Body of pancreas (tissue), 4 donors: ENCODE data around the gene SPRR3. TPM values are rescaled to one million over a fixed set of nuclear protein-coding genes. Genes with fewer than 3 reads are reported as not detected.

Experiments used
- ATAC-seq: fragments of 150-250 bp; one replicate; pipeline ENCODE4 v1.9.1; 2016
- DNase-seq, 4 donors: peaks; one replicate each; pipeline ENCODE4 v3.0.0-alpha.2; 2019
- H3K27ac ChIP-seq, 4 donors: fragments of 200-600 bp; sonication (generic); 1 replicate in 3 of 4; 2 replicates in 1 of 4; pipeline versions ENCODE4 v1.5.1 to v1.6.1; 2016 to 2019; ENCODE audit warnings: mild to moderate bottlenecking in 1 of 4, mixed read lengths in 1 of 4, moderate library complexity in 1 of 4
- H3K27me3 ChIP-seq, 2 donors: fragments of 200-600 bp; sonication (generic); one replicate each; pipeline ENCODE4 v1.6.0; 2016; ENCODE audit warnings: mild to moderate bottlenecking in 1 of 2
- H3K36me3 ChIP-seq, 2 donors: fragments of 200-600 bp; sonication (generic); replicated peaks in 1 of 2; 2 replicates each; pipeline ENCODE4 v1.5.1; 2016; ENCODE audit warnings: low read depth in 2 of 2; ENCODE audit not compliant: insufficient read depth in 1 of 2
- H3K4me1 ChIP-seq: fragments of 200-600 bp; sonication (generic); one replicate; pipeline ENCODE4 v1.6.0; 2016
- H3K4me3 ChIP-seq, 2 donors: fragments of 200-600 bp; sonication (generic); 1 replicate in 1 of 2; 2 replicates in 1 of 2; pipeline ENCODE4 v1.5.1; 2016 to 2019
- H3K9me3 ChIP-seq, 3 donors: fragments of 200-600 bp; sonication (generic); 1 replicate in 2 of 3; 2 replicates in 1 of 3; pipeline ENCODE4 v1.5.1; 2016
- POLR2A ChIP-seq, 3 donors: fragments of 450-650 bp; IDR thresholded peaks; one replicate each; pipeline ENCODE4 v1.6.1; 2016; ENCODE audit warnings: antibody characterized with exemption in 3 of 3, mild to moderate bottlenecking in 2 of 3
- WGBS, 2 donors: methylation state at CpG; one replicate each; pipeline ENCODE4 v1.1.5; 2017; 5-methylcytosine and 5-hydroxymethylcytosine counted together
- intact Hi-C: fragments of 100-400 bp; cut with DNase I; formaldehyde crosslinking; loops from one replicate; pipeline ENCODE4 v1.15.1; 2023
- total RNA-seq, 2 donors: library from RNA; depleted of rRNA; stranded (reverse); fragments of >200 nt; gene quantifications; one replicate each; pipeline ENCODE4 v1.1.0, GENCODE V29; 2016
- TF ChIP-seq, protein P1 (sequence below), 7 experiments: fragments of 450-650 bp in 4 of 7; fragments of 200-600 bp in 3 of 7; sonication (generic) in 3 of 7; IDR thresholded peaks; one replicate each; pipeline ENCODE4 v1.5.1; 2016 to 2019; ENCODE audit warnings: antibody characterized with exemption in 7 of 7

Gene SPRR3
- total RNA-seq, 2 donors from 2014 or later: not detected

DNA sequence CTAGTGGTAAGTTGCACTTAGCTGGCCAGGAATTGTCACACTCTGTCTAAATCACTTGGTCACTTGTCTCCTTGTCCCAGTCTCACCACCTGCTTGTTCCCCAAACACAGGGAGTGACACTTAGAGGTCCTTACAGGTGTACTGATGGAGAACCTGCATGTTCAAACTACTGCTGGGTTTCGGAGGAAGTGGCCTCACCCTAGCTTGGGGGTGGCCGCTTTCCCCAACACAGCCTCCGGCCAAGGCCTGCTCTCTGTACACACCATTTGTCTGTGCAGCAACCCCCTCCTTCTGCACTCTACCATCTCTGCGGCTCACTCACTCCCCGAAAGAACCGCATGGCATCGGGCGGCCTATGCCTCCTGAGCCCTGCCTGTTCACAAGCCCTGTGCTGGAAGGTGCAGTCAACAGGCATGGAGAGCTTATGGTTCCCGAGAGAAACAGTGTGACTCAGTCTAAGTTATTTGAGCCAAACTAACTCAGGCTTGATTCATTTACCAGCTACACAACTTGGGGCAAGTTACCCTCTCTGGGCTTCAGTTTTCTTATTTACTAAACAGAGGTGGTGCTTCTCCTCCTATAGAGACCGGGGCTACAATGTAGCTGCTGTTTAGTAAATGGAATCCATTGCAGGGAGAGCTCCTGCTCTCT lies 41.6 kb upstream of the SPRR3 start:
- Histone ChIP-seq H3K36me3 (no peaks in the 10 kb centered on the region), H3K9me3 (no peaks in the 10 kb centered on the region), H3K27ac (no peak overlapping the region), H3K4me1 (no peaks in the 10 kb centered on the region), H3K4me3 (no peak overlapping the region), H3K27me3 (no peaks in the 10 kb centered on the region)
- TF ChIP-seq, protein P1, sequence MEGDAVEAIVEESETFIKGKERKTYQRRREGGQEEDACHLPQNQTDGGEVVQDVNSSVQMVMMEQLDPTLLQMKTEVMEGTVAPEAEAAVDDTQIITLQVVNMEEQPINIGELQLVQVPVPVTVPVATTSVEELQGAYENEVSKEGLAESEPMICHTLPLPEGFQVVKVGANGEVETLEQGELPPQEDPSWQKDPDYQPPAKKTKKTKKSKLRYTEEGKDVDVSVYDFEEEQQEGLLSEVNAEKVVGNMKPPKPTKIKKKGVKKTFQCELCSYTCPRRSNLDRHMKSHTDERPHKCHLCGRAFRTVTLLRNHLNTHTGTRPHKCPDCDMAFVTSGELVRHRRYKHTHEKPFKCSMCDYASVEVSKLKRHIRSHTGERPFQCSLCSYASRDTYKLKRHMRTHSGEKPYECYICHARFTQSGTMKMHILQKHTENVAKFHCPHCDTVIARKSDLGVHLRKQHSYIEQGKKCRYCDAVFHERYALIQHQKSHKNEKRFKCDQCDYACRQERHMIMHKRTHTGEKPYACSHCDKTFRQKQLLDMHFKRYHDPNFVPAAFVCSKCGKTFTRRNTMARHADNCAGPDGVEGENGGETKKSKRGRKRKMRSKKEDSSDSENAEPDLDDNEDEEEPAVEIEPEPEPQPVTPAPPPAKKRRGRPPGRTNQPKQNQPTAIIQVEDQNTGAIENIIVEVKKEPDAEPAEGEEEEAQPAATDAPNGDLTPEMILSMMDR (IDR thresholded peaks at IDR 0.05): no peak
- no peak for TF ChIP-seq POLR2A (IDR thresholded peaks at IDR 0.05)
- ATAC-seq: no peak
- intact Hi-C loops: no loop called here
- DNase-seq: no peak
- WGBS, 2 donors: 83 to 84% methylated on average over 10 of the region's 10 CpGs

DNA sequence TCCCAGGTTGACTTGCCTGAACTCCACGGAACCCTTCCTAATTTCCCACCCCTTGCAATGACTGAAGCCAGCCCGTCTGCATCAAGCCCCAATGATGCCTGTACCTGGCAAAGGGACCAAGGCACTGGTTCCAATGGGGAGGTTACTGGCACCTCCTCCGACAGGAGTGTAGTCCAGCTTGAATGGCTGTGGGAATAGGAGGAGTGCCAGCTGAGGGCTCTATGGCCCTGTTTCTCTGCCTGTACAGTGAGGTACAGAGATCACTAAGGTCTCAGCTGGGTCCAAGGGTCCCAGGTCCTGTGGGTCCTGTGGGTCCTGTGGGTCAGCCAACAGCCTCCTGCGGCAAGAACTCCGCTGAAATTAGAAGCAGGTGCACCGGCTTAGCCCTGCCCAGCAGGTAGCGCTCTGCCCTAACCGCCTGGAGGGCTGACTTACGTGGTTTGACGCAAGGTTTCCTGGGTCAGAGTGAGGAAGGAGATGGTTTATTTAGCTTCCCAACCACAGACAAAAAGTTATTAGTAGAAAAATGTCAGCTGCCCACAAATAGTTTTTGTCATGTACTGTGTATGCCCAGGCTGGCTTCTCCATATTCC lies 41.0 kb upstream of the SPRR3 start:
- no peaks in the 10 kb centered on the region for H3K9me3 ChIP-seq
- H3K27ac ChIP-seq: no peak overlapping the region
- no peaks in the 10 kb centered on the region for H3K4me1 ChIP-seq
- WGBS, 2 donors: 56 to 62% methylated on average over 10 of the region's 10 CpGs
- no peaks in the 10 kb centered on the region for H3K27me3 ChIP-seq
- H3K4me3 ChIP-seq: no peak overlapping the region
- no peak for ATAC-seq
- TF ChIP-seq, protein P1 (IDR thresholded peaks at IDR 0.05): peak in 6 of 7 experiments; percentile 8 to 52 (median 29)
- TF ChIP-seq POLR2A (IDR thresholded peaks at IDR 0.05): no peak
- intact Hi-C loops: no loop called here
- no peaks in the 10 kb centered on the region for H3K36me3 ChIP-seq
- peak in 3 of 4 donors; percentile 8 to 24 (median 18) for DNase-seq

DNA sequence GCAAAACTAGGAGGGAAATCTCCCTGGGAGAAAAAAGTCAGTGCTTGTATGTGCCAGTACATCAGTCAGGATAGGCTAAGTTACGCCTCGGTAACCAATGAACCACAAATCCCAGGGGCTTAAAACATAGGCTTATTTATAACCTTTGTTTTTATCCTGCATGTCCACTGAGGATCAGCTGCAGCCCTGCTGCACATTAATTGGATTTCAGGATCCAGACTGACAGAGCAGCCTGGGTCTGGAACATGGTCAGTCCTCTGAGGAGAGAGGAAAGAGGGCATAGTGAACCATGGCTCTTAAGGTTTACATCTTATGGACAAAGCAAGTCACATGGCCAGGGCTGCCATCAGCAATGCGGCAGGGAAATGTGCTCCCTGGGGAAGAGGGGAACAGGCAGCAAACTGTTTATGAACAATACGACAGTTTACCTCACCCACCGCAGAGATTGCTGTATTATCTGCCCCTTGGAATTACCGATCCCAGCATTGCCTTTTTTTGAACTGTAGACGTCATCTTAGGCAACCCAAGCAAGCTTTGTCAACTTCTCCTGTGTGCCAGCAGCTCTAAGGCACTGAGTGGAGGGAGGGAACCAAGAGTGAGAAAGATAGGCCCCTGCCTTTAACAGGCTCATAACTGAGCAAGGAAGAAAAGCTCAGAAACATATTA lies 40.2 kb upstream of the SPRR3 start:
- Histone ChIP-seq H3K9me3 (no peaks in the 10 kb centered on the region), H3K4me1 (no peaks in the 10 kb centered on the region), H3K36me3 (no peaks in the 10 kb centered on the region), H3K4me3 (no peak overlapping the region), H3K27me3 (no peaks in the 10 kb centered on the region), H3K27ac (no peak overlapping the region)
- intact Hi-C loops: no loop called here
- no peak for DNase-seq
- WGBS, 2 donors: 76 to 85% methylated on average over 7 of the region's 7 CpGs
- no peak for TF ChIP-seq POLR2A (IDR thresholded peaks at IDR 0.05)
- TF ChIP-seq, protein P1 (IDR thresholded peaks at IDR 0.05): no peak
- no peak for ATAC-seq

DNA sequence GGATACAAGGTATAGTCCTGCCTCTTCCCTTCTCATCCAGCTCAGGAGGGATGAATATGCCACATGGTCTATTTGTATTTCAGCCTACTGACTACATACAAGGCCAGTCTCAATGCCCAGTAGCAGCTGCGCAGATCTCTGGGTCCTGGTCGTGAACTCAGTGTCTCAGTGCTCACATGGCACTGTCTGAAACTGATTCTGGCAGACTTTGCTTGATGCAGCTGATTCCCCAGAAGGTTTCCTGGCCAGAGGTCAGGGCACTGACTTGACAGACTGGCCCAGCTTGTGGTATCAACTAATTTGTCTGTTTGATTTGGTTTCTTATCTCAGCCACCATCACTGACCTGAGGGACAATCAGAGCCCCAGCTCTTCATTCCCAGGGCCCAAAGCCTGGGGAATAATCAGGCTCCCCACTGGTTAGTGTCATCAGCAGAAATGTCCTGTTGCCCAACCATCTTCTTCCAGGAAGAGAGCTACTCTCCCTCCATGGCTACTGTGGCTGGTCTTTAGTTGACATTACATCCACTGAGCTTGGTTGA lies 38.6 kb upstream of the SPRR3 start:
- no peak for TF ChIP-seq POLR2A (IDR thresholded peaks at IDR 0.05)
- TF ChIP-seq, protein P1 (IDR thresholded peaks at IDR 0.05): no peak
- Histone ChIP-seq H3K27ac (no peak overlapping the region), H3K27me3 (no peaks in the 10 kb centered on the region), H3K9me3 (no peaks in the 10 kb centered on the region), H3K4me1 (no peaks in the 10 kb centered on the region), H3K36me3 (no peaks in the 10 kb centered on the region), H3K4me3 (no peak overlapping the region)
- intact Hi-C loops: no loop called here
- WGBS, 2 donors: 73 to 75% methylated on average over 2 of the region's 2 CpGs
- DNase-seq (no peak), ATAC-seq (no peak)
